ENCODE measurements around the gene IGFLR1.

Gene IGFLR1

DNA sequence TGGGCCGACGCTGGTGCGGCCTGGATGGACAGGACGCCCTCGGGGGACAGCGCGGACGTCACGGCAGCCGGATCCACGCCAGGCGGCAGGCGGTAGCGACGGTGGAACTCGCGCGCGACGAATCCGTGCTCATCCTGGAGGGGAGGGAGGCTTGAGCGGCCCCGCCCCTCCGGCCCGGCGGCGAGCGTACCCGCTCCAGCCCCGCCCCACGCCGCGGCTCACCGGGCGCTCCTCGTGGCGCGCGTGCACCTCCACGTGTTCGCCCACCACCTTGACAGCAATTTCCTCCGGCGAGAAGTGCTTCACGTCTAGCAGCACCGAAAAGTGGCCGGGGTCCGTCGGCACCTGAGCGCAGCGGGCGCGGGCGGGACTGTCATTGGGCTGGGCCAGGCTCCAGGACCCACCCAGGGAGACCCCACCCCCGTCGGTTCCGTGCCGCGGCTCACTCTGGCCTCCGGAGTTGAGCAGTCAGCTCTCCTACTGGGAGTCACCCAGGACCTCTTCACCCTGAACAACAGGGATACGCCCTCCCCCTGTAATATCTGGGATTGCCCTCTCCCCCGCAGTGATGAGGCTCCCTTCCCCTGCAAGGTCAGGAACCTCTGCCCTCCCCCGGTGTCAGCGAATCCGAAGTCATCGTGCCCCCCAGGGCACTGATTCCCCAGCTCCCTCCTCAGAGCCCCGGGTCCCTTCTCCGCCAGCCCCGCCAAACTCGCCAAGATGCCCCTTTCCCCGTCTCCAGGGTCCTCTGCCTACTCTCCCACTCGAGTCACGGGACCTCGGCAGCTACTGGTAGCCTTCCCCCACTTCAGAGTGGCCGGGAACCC is 13.5 kb upstream of the IGFLR1 start:
- no peak for DNase-seq (ENCODE audit: low read depth in 2 of 2)

DNA sequence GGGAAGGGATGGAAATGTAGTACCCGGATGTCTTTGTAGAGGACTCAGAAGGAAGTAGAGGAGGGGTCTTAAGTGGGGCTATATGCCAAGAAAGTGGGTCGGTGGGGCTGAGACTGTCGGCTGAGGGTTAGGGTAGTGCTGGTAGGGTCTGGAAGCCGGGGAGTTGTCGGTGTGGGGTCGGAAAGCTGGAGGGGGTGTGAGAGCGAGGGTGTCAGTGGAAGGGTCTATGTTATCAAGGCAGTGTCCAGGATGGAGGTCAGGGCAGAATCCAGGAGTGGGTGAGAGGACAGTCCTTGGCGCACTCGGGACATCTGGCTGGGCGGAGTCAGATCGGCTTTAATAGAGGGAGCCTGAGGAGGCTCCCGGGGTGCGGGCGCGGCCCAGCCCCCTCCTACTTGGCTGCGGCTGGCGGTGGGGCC is 12.9 kb upstream of the IGFLR1 start:
- no peak for DNase-seq (ENCODE audit: low read depth in 2 of 2)

- DNase-seq (ENCODE audit: low read depth in 2 of 2) = no peak
Observed at GRCh38 chr19:35754370-35755130, 12.3 kb upstream of the IGFLR1 start.

DNA sequence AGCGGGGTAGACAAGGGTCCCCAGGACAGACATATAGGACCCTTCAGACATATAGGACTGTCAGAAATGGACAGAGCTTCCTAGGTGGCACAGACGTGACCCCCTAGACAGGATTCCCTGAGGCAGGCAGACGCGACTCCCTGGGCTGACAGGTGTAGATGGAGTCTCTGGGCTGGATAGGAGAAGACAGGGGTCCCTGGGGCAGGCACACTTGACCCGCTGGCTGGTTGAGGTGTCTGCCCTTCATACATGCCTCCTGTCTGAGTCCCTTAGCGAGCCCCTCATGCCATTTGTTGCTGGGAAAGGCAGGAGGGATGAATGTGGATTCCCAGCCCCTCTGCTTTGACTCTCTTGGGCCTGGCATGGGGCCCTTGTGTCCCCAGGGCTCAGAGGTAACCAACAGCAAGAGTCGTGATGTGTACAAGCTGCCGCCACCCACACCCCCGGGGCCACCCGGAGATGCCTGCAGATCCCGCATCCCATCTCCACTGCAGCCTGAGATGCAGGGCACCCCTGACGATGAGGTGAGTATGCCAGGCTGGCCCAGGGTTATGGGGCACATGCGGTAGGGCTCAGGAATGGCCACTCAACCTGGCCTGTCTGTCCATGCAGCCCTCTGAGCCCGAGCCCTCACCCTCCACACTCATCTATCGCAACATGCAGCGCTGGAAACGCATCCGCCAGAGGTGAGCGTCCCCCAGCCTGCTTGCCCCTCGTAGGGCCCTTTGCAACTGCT is 11.6 kb upstream of the IGFLR1 start:
- no peak for DNase-seq (ENCODE audit: low read depth in 2 of 2)

DNA sequence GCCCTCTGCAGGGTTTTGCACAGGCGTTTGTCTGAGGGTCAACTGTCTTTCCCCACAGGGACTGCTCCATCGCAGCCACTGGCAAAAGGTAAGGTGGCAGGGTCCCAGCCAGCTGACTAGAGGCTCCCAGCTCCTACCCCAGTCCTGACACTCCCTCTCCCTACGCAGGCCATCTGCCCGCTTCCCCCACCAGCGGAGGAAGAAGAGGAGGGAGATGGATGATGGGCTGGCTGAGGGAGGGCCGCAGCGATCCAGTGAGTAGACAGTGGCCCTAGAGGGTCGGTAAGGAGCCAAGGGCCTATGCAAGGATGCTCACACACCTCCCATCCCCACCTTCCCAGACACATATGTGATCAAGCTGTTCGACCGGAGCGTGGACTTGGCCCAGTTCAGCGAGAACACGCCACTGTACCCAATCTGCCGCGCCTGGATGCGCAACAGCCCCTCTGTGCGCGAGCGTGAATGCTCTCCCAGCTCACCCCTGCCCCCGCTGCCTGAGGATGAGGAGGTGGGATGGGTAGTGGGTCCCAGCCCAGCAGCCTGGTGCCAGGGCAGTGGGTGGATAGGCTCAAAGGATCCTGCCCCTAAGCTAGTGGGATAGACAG is 10.6 kb upstream of the IGFLR1 start:
- DNase-seq (ENCODE audit: low read depth in 2 of 2) = no peak

DNA sequence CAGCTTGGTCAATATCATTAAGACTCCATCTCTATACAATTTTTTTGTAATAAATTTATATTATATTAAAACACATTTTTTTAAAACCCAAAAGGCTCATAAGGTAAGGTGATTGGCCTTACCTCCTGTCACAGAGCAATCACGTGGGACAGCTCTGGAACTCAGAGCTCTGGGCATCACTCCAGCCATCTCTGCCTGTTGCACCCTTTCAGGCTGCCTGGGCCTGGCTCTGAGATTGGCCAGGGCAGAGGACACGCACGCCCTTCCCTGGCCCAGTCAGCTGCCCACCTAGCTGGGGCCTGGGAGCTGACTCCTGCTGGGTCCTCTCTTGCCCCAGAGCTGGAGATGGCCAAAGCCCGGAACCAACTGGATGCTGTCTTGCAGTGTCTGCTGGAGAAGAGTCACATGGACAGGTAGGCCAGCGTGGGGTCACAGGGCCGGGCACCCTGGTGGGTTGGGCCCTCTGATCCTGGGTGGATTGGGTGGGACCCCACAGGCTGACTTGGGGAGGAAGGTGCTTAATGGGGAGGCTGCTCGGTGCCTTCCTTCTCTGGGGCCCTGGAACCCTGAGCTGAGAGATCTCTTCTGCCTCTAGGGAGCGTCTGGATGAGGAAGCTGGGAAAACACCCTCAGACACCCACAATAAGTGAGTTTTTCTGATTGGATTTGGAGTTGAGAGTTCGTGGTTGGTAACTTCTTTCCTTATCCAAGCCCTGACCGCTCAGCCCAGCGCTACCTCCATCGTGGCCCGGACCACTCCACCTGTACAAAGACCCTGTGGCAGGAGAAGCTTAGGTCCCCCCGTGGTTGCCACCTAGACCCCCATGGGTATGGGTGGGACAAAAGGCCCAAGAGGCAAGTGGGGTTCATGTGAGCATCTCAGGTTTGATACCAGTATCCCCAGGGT is 9.8 kb upstream of the IGFLR1 start:
- no peak for DNase-seq (ENCODE audit: low read depth in 2 of 2)

GRCh38 chr19:35750167-35750566 is 7.9 kb upstream of the IGFLR1 start:
- DNase-seq (ENCODE audit: low read depth in 2 of 2) = no peak

GRCh38 chr19:35748106-35749020 is 6.1 kb upstream of the IGFLR1 start, which contains the start of gene LIN37:
Gene LIN37 (plus strand): TSS chr19:35748576. CDS start chr19:35748725, 149 bp downstream.
- DNase-seq (ENCODE audit: low read depth in 2 of 2) = peak; percentile 96 to 97

- DNase-seq (ENCODE audit: low read depth in 2 of 2) = no peak
Observed at GRCh38 chr19:35746531-35746930, 4.3 kb upstream of the IGFLR1 start.

- DNase-seq (ENCODE audit: low read depth in 2 of 2) = no peak
Observed at GRCh38 chr19:35746087-35746462, 3.8 kb upstream of the IGFLR1 start.

DNA sequence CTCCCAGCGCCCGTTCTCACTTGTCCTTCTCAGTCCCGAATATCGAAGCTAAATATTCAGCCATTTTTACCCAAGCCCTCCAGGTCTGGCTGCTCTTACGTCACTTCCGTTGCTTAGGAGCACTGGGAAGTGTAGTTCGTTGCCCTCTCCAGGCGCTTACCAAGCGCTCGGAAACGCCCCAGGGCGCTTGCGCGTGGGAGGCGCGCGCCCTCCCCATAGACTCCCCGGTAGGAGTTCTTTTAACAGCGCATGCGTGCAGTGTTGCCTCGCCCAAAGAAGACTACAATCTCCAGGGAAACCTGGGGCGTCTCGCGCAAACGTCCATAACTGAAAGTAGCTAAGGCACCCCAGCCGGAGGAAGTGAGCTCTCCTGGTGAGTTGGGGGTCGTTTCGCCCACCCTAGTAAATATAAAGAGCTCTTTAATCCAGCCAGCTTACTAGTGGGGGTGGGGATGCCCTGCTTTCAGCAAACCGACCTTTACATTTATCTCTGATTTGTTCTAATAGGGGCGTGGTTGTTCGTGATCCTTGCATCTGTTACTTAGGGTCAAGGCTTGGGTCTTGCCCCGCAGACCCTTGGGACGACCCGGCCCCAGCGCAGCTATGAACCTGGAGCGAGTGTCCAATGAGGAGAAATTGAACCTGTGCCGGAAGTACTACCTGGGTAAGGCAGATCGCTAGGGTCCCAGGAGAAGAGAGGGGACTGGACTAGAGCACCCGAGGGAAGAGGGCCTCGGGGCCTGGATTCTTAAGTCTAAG is 3.3 kb upstream of the IGFLR1 start, which contains the start of the genes PSENEN and U2AF1L4:
Gene PSENEN (plus strand): TSS at position 324 of the 759 bp plus-strand sequence. CDS start 280 bp downstream, at position 604.
Gene U2AF1L4 (minus strand): TSS at position 91 of the 759 bp plus-strand sequence. CDS start 27 bp downstream, at position 64.
- peak; percentile 89 to 91 for DNase-seq (ENCODE audit: low read depth in 2 of 2)

- DNase-seq (ENCODE audit: low read depth in 2 of 2) = peak; percentile 89 to 91
Observed at GRCh38 chr19:35744430-35745327, 2.4 kb upstream of the IGFLR1 start.

DNA sequence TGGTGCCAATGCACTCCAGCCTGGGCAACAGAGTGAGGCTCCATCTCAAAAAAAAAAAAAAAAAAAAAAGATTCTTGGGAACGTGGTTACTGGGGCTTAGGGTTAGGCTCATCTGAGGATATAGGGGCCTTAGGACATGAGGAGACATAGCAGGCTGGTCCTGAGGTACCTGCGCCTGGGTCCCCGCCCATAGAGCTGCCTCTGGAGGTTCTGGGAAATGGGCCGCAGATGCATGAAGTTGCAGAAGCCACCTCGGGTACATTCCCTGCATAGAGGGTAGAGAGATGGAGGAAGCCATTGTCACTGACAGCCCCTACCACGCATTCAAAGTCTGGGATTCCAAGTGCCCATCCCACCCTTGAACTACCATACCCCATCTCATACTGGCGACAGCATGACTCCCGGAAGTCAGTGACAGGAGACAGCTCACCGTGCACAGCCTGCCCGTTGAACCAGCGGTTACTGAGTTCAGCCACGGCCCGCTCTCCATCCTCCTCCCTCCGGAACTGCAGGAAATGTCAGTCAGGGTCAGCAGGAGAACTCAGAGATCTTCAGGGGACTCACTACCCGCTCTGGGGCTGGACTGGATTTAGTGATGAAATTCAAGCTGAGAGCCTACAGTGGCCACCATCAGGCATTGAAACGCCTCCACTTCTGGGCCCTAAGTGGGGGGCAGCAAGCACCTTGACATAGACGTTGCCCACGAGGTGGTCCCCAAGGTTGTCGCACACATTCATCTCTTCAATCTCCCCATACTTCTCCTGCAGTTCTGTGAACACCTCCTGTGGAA is 1.6 kb upstream of the IGFLR1 start:
- DNase-seq (ENCODE audit: low read depth in 2 of 2) = no peak

GRCh38 chr19:35741203-35741515 is 1.1 kb downstream of the IGFLR1 start:
- DNase-seq (ENCODE audit: low read depth in 2 of 2) = no peak

- peak; percentile 88 to 96 for DNase-seq (ENCODE audit: low read depth in 2 of 2)
Observed at GRCh38 chr19:35740423-35741202, 1.6 kb downstream of the IGFLR1 start.

DNA sequence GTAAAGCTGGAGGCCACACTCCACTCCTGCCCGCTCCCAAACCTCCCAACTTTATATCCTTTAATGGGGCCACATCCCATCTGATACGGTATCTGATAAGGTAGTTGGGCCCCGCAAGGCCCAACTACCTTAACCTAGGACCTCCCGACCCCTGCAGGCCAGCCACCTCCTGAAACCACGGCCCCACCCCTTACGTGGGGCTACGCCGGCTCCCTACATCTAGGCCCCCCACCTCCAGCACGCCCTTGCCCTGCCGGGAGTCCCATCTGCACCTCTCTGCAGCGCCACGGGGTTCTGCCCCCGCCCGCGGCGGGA is 2.2 kb downstream of the IGFLR1 start:
- DNase-seq (ENCODE audit: low read depth in 2 of 2) = no peak
